Gastroesophageal sphincter (tissue), 4 donors: Measurements from ENCODE around the gene NOL9. TPM values are rescaled to one million over a fixed set of nuclear protein-coding genes. Genes with fewer than 3 reads are reported as not detected.
"Not testable (repeated sequence)": the region's sequence is repeated elsewhere in the genome, so short reads cannot be mapped to it uniquely, and the experiment has no call there.

Experiments used
- ATAC-seq: fragments of 150-250 bp; one replicate; pipeline ENCODE4 v1.9.1; 2016; ENCODE audit warnings: mild to moderate bottlenecking, moderate library complexity
- H3K27ac ChIP-seq, 4 donors: fragments of 200-600 bp; sonication (generic) in 3 of 4; 1 replicate in 3 of 4; 2 replicates in 1 of 4; pipeline ENCODE4 v1.5.1; 2016 to 2019
- H3K27me3 ChIP-seq: fragments of 200-600 bp; sonication (generic); one replicate; pipeline ENCODE4 v1.5.1; 2019
- H3K36me3 ChIP-seq, 2 donors: fragments of 200-600 bp; sonication (generic); one replicate each; pipeline ENCODE4 v1.5.1; 2019; ENCODE audit warnings: control low read depth in 1 of 2
- H3K4me1 ChIP-seq, 3 donors: fragments of 200-600 bp; sonication (generic); 1 replicate in 2 of 3; 2 replicates in 1 of 3; pipeline ENCODE4 v1.5.1; 2016 to 2019; ENCODE audit warnings: control low read depth in 2 of 3
- H3K4me3 ChIP-seq, 2 donors: fragments of 200-600 bp; sonication (generic); one replicate each; pipeline ENCODE4 v1.5.1; 2019; ENCODE audit warnings: mild to moderate bottlenecking in 1 of 2, moderate library complexity in 1 of 2
- H3K9me3 ChIP-seq, 3 donors: fragments of 200-600 bp; sonication (generic); one replicate each; pipeline ENCODE4 v1.5.1; 2017 to 2019; ENCODE audit warnings: control low read depth in 2 of 3
- EP300 ChIP-seq: sonication (generic); formaldehyde crosslinking; IDR thresholded peaks from one replicate; pipeline ENCODE4 v1.6.1; 2017; ENCODE audit warnings: antibody characterized with exemption, mild to moderate bottlenecking
- POLR2A ChIP-seq, 2 donors: fragments of 450-650 bp; IDR thresholded peaks; one replicate each; pipeline ENCODE4 v1.6.1; 2017; ENCODE audit warnings: antibody characterized with exemption in 2 of 2, mild to moderate bottlenecking in 2 of 2, moderate library complexity in 1 of 2
- POLR2AphosphoS5 ChIP-seq: sonication (generic); formaldehyde crosslinking; IDR thresholded peaks from one replicate; pipeline ENCODE4 v1.6.1; 2017; ENCODE audit warnings: antibody characterized with exemption
- WGBS, 2 donors: methylation state at CpG; one replicate each; pipeline ENCODE4 v1.1.5; 2018; ENCODE audit warnings: low coverage in 1 of 2; 5-methylcytosine and 5-hydroxymethylcytosine counted together
- total RNA-seq, 4 donors: library from RNA; depleted of rRNA; stranded (reverse); fragments of >200 nt; gene quantifications; one replicate each; pipeline ENCODE4 v1.1.0, GENCODE V29; 2016
- TF ChIP-seq, protein P1 (sequence below), 4 experiments: fragments of 200-600 bp in 2 of 4; fragments of 450-650 bp in 2 of 4; sonication (generic) in 1 of 4; IDR thresholded peaks; one replicate each; pipeline ENCODE4 v1.5.1; 2017 to 2019; ENCODE audit warnings: antibody characterized with exemption in 4 of 4, mild to moderate bottlenecking in 2 of 4, moderate library complexity in 2 of 4

NOL9 gene
- total RNA-seq, 4 donors from 2014 or later, result 21.2 to 32.2 (median 25.7) TPM

DNA sequence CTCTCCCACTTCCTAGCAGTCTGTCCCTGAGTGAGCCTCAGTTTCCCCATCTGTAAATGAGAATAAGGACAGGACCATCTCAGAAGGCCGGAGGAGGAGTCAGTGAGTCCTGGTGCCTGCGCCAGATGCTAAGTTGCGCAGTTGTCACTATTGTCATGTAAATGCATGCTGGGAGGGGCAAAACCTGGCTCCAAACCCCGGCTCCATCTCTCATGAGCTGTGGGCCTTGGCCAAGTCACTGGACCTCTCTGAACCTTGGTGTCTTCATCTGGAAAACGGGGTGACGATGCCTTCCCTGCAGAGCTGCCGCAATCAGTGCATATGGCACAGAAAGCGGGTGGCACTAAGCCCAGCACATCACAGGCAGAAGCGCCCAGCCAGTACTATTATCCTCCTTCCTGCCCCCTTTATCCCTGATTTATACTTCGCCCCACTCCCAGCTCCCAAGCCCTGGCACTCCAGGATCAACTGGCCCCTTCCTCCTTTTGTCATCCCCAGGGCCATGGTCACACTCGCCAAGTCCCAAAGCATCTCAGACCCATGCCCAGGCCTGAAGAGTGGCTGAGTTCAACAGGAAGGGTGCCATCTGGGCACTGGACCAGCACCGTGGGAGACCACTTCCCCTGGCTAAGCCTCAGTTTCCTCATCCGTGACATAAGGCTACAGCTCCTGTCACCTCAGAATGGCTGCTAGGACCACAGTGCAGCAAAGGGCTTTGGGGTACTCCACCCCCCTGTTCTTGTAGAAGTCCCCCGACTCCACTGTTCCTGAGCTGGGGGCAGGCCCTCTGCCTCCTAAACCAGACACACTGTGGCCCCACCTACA lies 58.6 kb downstream of the NOL9 start:
- peak overlapping the region in 1 of 2 donors; percentile 70 for H3K4me3 ChIP-seq

DNA sequence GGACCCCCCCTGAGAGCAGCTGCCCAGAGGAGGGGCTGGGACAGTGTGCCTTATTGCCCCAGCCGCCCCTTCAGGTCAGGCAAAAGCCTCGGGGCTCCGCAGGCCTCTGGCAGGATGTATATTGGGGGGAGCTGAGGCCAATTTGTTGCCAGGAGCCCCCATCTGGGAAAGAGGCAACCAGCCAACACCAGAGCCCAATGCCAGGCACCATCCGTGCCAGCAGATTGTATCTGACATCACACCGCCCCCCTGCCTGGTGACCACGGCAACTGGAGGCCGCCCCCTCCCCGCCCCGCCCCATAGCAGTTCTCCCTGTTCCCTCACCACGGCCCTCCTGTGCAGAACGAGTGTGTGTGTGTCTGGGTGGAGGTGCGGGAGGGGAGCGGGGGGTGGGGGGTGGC lies 59.3 kb downstream of the NOL9 start:
- no peak for ATAC-seq
- no peak overlapping the region for H3K27ac ChIP-seq
- H3K4me1 ChIP-seq, result peaks cover 0 to 54% (median 28%) of the 10 kb centered on the region in 3 donors
- no peak overlapping the region for H3K4me3 ChIP-seq
- WGBS, 2 donors, result 0% methylated on average over 1 of the region's 13 CpGs; no CpG with 5 or more reads in 1 of the 2 donors
- no peaks in the 10 kb centered on the region for H3K27me3 ChIP-seq
- no peak for TF ChIP-seq POLR2AphosphoS5
- TF ChIP-seq, protein P1, sequence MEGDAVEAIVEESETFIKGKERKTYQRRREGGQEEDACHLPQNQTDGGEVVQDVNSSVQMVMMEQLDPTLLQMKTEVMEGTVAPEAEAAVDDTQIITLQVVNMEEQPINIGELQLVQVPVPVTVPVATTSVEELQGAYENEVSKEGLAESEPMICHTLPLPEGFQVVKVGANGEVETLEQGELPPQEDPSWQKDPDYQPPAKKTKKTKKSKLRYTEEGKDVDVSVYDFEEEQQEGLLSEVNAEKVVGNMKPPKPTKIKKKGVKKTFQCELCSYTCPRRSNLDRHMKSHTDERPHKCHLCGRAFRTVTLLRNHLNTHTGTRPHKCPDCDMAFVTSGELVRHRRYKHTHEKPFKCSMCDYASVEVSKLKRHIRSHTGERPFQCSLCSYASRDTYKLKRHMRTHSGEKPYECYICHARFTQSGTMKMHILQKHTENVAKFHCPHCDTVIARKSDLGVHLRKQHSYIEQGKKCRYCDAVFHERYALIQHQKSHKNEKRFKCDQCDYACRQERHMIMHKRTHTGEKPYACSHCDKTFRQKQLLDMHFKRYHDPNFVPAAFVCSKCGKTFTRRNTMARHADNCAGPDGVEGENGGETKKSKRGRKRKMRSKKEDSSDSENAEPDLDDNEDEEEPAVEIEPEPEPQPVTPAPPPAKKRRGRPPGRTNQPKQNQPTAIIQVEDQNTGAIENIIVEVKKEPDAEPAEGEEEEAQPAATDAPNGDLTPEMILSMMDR (IDR thresholded peaks at IDR 0.05), result no peak
- no peak for TF ChIP-seq POLR2A (IDR thresholded peaks at IDR 0.05)
- TF ChIP-seq EP300, result no peak
- H3K9me3 ChIP-seq, result no peaks in the 10 kb centered on the region
- no peaks in the 10 kb centered on the region for H3K36me3 ChIP-seq

More for the DNA sequence above, 58.6 kb downstream of the NOL9 start:
- no peaks in the 10 kb centered on the region for H3K36me3 ChIP-seq
- peak overlapping the region in 3 of 4 donors; percentile 62 to 74 (median 68) for H3K27ac ChIP-seq
- TF ChIP-seq POLR2AphosphoS5 (no peak), POLR2A (IDR thresholded peaks at IDR 0.05) (no peak), EP300 (no peak)
- TF ChIP-seq, protein P1 (IDR thresholded peaks at IDR 0.05), result no peak
- no peak for ATAC-seq
- WGBS, 2 donors, result 82 to 85% methylated on average over 5 to 7 of the region's 14 CpGs
- no peaks in the 10 kb centered on the region for H3K9me3 ChIP-seq
- H3K4me1 ChIP-seq, result peaks cover 0 to 47% (median 22%) of the 10 kb centered on the region in 3 donors
- H3K27me3 ChIP-seq, result no peaks in the 10 kb centered on the region

- Histone ChIP-seq H3K27ac (no peak overlapping the region), H3K27me3 (no peaks in the 10 kb centered on the region), H3K4me1 (peaks cover 0 to 58% (median 29%) of the 10 kb centered on the region in 3 donors), H3K4me3 (no peak overlapping the region), H3K36me3 (no peaks in the 10 kb centered on the region), H3K9me3 (no peaks in the 10 kb centered on the region)
- ATAC-seq, result no peak
- WGBS, 2 donors, result 100% methylated on average over 1 to 3 of the region's 4 CpGs
- no peak for TF ChIP-seq EP300
- TF ChIP-seq, protein P1 (IDR thresholded peaks at IDR 0.05), result no peak
- TF ChIP-seq POLR2A (IDR thresholded peaks at IDR 0.05), result no peak
- TF ChIP-seq POLR2AphosphoS5, result no peak
Observed at GRCh38 chr1:6494627-6495026, 59.7 kb downstream of the NOL9 start.

GRCh38 chr1:6493834-6494223 lies 60.5 kb downstream of the NOL9 start:
- H3K27me3 ChIP-seq, H3K9me3 ChIP-seq, H3K27ac ChIP-seq, H3K4me3 ChIP-seq, ATAC-seq, H3K36me3 ChIP-seq: not testable (repeated sequence)
- peaks cover 0 to 63% (median 29%) of the 10 kb centered on the region in 3 donors for H3K4me1 ChIP-seq
- WGBS, 2 donors, result 92 to 96% methylated on average over 2 to 3 of the region's 4 CpGs

GRCh38 chr1:6491966-6492365 lies 62.3 kb downstream of the NOL9 start:
- TF ChIP-seq POLR2AphosphoS5, result no peak
- Histone ChIP-seq H3K4me1 (peaks cover 0 to 48% (median 21%) of the 10 kb centered on the region in 3 donors), H3K9me3 (no peaks in the 10 kb centered on the region), H3K27ac (peak overlapping the region in 3 of 4 donors; percentile 51 to 83 (median 77)), H3K4me3 (no peak overlapping the region), H3K36me3 (no peaks in the 10 kb centered on the region), H3K27me3 (peaks cover 12% of the 10 kb centered on the region)
- 60% methylated on average over 2 of the region's 10 CpGs; no CpG with 5 or more reads in 1 of the 2 donors for WGBS, 2 donors
- ATAC-seq, result no peak

DNA sequence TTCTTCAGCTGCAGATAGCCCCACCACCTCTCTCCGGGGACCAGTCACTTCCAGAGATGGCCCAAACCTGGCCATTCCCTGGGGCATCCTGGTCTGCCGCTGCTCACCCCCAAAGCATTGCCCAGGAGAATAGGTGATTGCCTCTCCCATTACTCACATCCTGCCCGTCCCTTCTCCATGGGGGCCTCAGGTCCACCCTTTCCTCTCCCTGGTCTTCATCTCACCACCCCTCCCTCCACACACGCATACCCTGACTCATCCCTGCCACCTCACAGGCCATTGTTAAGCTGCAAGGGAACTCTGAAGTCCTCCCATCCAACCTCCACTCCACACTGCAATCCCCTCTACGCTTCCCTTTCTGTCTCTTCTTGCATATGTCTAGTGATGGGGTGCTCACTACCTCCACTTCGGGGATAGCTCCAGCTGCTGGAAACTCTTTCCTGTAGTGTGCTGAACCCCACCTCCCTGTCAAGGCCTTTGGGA lies 62.8 kb downstream of the NOL9 start, which contains the start of gene PLEKHG5:
Gene PLEKHG5, minus strand, starts transcription at position 188 of the 483 bp plus-strand sequence. CDS start 14,096 bp downstream, outside the sequence.
- WGBS, 2 donors, result 37 to 100% methylated on average over 1 to 3 of the region's 6 CpGs
- TF ChIP-seq POLR2AphosphoS5 (no peak), POLR2A (IDR thresholded peaks at IDR 0.05) (no peak), EP300 (no peak)
- TF ChIP-seq, protein P1 (IDR thresholded peaks at IDR 0.05), result no peak
- peak within 1 kb of the TSS; percentile 39 to 70 for H3K4me3 ChIP-seq
- peaks cover 12% of the 10 kb centered on the region for H3K27me3 ChIP-seq
- H3K27ac ChIP-seq, result peak within 1 kb of the TSS in 3 of 4 donors; percentile 77 to 83 (median 82)
- peaks cover 0 to 48% (median 17%) of the 10 kb centered on the region in 3 donors for H3K4me1 ChIP-seq
- H3K9me3 ChIP-seq, result no peaks in the 10 kb centered on the region
- no peak for ATAC-seq
- H3K36me3 ChIP-seq, result no peaks in the 10 kb centered on the region
